Small intestine (tissue), 7 donors: ENCODE data around the gene TMCC2. TPM values are rescaled to one million over a fixed set of nuclear protein-coding genes. Genes with fewer than 3 reads are reported as not detected.
A peak's percentile ranks its signal among the peaks of the same experiment; 100 is the strongest.

ENCODE experiments used
- DNase-seq, 2 donors: peaks; one replicate each; pipeline versions ENCODE4 v3.0.0 to v3.0.0-alpha.2; 2013
- FAIRE-seq: peaks from 2 replicates; lab custom pipeline; 2012; peaks lifted over from hg19 to GRCh38; lab: Jason Lieb, UNC
- H3K27ac ChIP-seq, 3 donors: one replicate each; pipeline ENCODE4 v1.5.1; 2013; ENCODE audit warnings: low read length in 2 of 3, mild to moderate bottlenecking in 2 of 3, control low read depth in 1 of 3, inconsistent platforms in 1 of 3, low read depth in 1 of 3, moderate library complexity in 1 of 3
- H3K27me3 ChIP-seq, 3 donors: one replicate each; pipeline ENCODE4 v1.6.1; 2013; ENCODE audit warnings: low read length in 3 of 3, inconsistent platforms in 1 of 3; ENCODE audit not compliant: control insufficient read depth in 3 of 3, insufficient read depth in 3 of 3
- H3K36me3 ChIP-seq, 3 donors: one replicate each; pipeline ENCODE4 v1.6.1; 2013; ENCODE audit warnings: low read length in 3 of 3, inconsistent platforms in 1 of 3, low read depth in 1 of 3, mild to moderate bottlenecking in 1 of 3, moderate library complexity in 1 of 3; ENCODE audit not compliant: control insufficient read depth in 3 of 3, insufficient read depth in 2 of 3
- H3K4me1 ChIP-seq, 3 donors: one replicate each; pipeline ENCODE4 v1.6.1; 2013; ENCODE audit warnings: low read length in 2 of 3, inconsistent platforms in 1 of 3, low read depth in 1 of 3, mild to moderate bottlenecking in 1 of 3, moderate library complexity in 1 of 3; ENCODE audit not compliant: control insufficient read depth in 3 of 3, insufficient read depth in 2 of 3
- H3K4me3 ChIP-seq, 3 donors: one replicate each; pipeline ENCODE4 v1.5.1; 2013; ENCODE audit warnings: low read length in 3 of 3, control low read depth in 1 of 3, inconsistent platforms in 1 of 3, low read depth in 1 of 3, mild to moderate bottlenecking in 1 of 3, moderate library complexity in 1 of 3
- H3K9me3 ChIP-seq, 2 donors: one replicate each; pipeline ENCODE4 v1.6.1; 2013; ENCODE audit warnings: low read depth in 1 of 2, low read length in 1 of 2; ENCODE audit not compliant: control insufficient read depth in 2 of 2, insufficient read depth in 1 of 2
- WGBS, 3 donors: extraction: QIAGEN DNeasy Blood & Tissue Kit; methylation state at CpG; one replicate each; pipeline ENCODE4 v1.1.7; 2013; 5-methylcytosine and 5-hydroxymethylcytosine counted together
- polyA plus RNA-seq, 4 donors: library from polyadenylated mRNA; stranded (reverse) in 3 of 4; unstranded in 1 of 4; fragments of 200-250 nt in 3 of 4; fragments of 120-200 nt in 1 of 4; gene quantifications; one replicate each; pipeline versions ENCODE4 v1.2.1 to v1.2.3, GENCODE V29; 2013
- donor health status: healthy with polysubstance abuse.
- donor health status: control.
- donor health status: control.
- donor health status: Bipolar disorder and iron deficiency.
- donor health status: healthy.

The TMCC2 gene
- polyA plus RNA-seq, 4 donors: 0.54 to 1.7 (median 0.96) TPM

- peak overlapping the region in 2 of 3 donors; percentile 4 to 54 for H3K4me3 ChIP-seq
- 19 to 67% (median 39%) methylated on average over 6 of the region's 6 CpGs for WGBS, 3 donors
- H3K9me3 ChIP-seq: no peaks in the 10 kb centered on the region
- peak; percentile 35 to 69 for DNase-seq
- no peaks in the 10 kb centered on the region for H3K27me3 ChIP-seq
- H3K36me3 ChIP-seq: peaks cover 0 to 10% (median 0%) of the 10 kb centered on the region in 3 donors
- H3K4me1 ChIP-seq: peaks cover 8 to 68% (median 45%) of the 10 kb centered on the region in 3 donors
- H3K27ac ChIP-seq: peak overlapping the region; percentile 58 to 84 (median 81)
- no peak for FAIRE-seq
These were observed 90.7 kb downstream of the TMCC2 start for GRCh38 chr1:205318231-205318991.

DNA sequence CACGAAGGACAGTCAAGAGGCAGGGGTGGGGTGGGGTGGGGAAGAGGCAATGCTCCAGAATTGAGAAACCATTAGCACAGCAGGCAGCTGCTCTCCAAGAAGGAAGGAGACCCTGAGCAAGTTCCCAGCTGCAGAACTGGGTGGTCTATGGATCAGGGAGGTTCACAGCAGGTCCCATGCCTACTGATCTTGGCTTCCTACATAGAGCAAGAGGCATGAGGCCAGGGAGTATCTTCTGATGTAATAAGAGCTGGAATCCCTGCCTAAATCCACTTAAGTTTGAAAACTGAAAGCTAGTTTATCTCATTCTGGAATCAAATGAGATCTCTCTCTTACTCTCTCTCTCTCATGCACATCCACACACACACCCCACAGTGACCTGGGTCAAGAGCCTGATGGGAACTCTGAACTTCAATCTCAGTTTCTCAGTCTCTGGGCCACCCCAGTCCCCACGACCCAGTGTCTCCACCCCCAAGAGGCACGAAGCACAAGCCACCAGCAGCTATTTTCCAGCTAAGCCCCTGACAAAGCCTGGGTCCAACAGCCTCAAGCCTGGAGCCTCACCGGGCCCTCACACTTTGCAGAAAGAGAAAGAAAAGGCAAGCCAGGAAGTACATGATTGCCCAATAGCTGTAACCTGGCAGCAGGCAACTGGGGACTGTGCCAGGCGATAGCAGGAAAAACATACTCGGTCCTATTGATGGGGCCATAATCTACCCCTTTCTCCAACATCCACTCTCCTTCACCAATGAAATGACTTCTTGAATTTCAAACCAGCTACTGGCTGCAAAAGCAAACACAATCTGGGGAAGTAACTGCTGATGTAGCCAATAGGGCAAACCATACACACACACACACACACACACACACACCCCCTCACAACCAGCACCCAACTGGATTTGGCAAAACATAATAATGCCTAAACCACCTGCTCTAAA lies 91.6 kb downstream of the TMCC2 start:
- H3K4me1 ChIP-seq: peaks cover 3 to 62% (median 37%) of the 10 kb centered on the region in 3 donors
- no peaks in the 10 kb centered on the region for H3K9me3 ChIP-seq
- 10 to 15% (median 12%) methylated on average over 6 of the region's 6 CpGs for WGBS, 3 donors
- H3K36me3 ChIP-seq: peaks cover 0 to 8% (median 0%) of the 10 kb centered on the region in 3 donors
- peak; percentile 87 to 92 for DNase-seq
- no peak for FAIRE-seq
- no peaks in the 10 kb centered on the region for H3K27me3 ChIP-seq
- H3K27ac ChIP-seq: peak overlapping the region; percentile 63 to 84 (median 81)
- peak overlapping the region; percentile 14 to 54 (median 39) for H3K4me3 ChIP-seq

DNA sequence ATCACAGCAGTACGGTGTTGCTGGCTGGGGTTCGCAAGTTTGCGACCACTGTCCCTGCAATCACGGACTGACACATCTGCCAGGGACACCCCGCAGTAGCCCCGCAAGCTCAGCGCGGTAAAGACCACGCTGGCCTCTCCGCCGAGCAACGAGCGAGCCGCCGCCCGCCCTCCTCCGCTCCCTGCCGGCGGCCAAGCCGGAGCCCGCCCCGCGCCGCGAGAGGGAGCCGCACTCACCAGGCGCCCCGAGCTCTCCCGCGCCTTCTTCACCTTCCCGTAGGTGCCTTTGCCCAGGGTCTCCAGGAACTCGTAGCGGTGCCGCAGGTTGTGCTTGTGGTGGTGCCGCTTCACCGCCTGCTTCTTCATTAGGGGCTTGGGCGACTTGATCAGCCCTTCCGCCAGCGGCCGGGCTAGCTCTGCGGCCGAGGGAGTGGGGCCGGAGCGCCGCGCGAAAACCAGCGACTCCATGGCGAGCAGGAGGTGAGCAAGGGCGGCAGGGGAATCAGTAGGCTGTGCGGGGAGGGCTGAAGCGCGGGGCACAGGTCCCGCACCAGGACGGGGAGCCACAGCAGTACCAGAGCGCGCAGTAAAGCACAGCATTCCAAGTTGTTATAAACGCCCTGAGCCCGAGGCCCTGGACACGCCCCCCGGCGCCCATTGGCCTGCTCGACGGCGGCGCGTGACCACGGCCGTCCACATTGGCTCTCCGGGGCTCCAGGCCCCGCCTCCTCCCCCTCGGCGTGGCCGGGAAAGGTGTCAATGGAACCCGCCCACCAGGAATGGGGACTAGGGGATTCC lies 93.6 kb downstream of the TMCC2 start, which contains the start of gene NUAK2:
Gene NUAK2, minus strand, starts transcription at position 584 of the 797 bp plus-strand sequence. Its CDS starts 117 bp downstream, at position 467.
- 0 to 1% (median 1%) methylated on average over 73 to 75 of the region's 75 CpGs for WGBS, 3 donors
- FAIRE-seq (no peak), DNase-seq (peak; percentile 95 to 96)
- peaks cover 0 to 8% (median 0%) of the 10 kb centered on the region in 3 donors for H3K36me3 ChIP-seq
- H3K4me1 ChIP-seq: peaks cover 0 to 53% (median 28%) of the 10 kb centered on the region in 3 donors
- H3K4me3 ChIP-seq: peak within 1 kb of the TSS; percentile 85 to 95 (median 88)
- H3K9me3 ChIP-seq: no peaks in the 10 kb centered on the region
- H3K27ac ChIP-seq: peak within 1 kb of the TSS; percentile 84 to 91 (median 86)
- no peaks in the 10 kb centered on the region for H3K27me3 ChIP-seq

GRCh38 chr1:205321959-205322283 lies 94.2 kb downstream of the TMCC2 start:
- Histone ChIP-seq H3K4me1 (peaks cover 0 to 47% (median 23%) of the 10 kb centered on the region in 3 donors), H3K27me3 (no peaks in the 10 kb centered on the region), H3K4me3 (peak overlapping the region in 2 of 3 donors; percentile 85 to 95), H3K9me3 (no peaks in the 10 kb centered on the region), H3K27ac (peak overlapping the region in 1 of 3 donors; percentile 39), H3K36me3 (peaks cover 0 to 8% (median 0%) of the 10 kb centered on the region in 3 donors)
- FAIRE-seq (no peak), DNase-seq (no peak)
- 35 to 51% (median 44%) methylated on average over 5 of the region's 5 CpGs for WGBS, 3 donors

Other genes with a start within 250 kb of the TMCC2 start
- 1 to 10 TPM in 1 of 4 donors, under 1 TPM in 2, not detected in 1; under 0.01 to 1.7 (median 0.35) TPM for gene CNTN2, start 184.7 kb upstream of the TMCC2 start, polyA plus RNA-seq
- gene TMEM81, start 143.5 kb upstream of the TMCC2 start, polyA plus RNA-seq: 1 to 10 TPM; 1.4 to 2.8 (median 1.9) TPM
- 10 to 100 TPM in 1 of 4 donors, 1 to 10 TPM in 3; 5.9 to 14.4 (median 7.1) TPM for gene RBBP5, start 106.0 kb upstream of the TMCC2 start, polyA plus RNA-seq
- 1 to 10 TPM; 1.1 to 4.8 (median 2.3) TPM for gene DSTYK, start 16.2 kb upstream of the TMCC2 start, polyA plus RNA-seq
- gene NUAK2, start 93.8 kb downstream of the TMCC2 start, polyA plus RNA-seq: 10 to 100 TPM in 2 of 4 donors, 1 to 10 TPM in 2; 8.5 to 16.2 (median 10.2) TPM
- 1 to 10 TPM in 3 of 4 donors, under 1 TPM in 1; 0.22 to 1.7 (median 1.1) TPM for gene KLHDC8A, start 129.0 kb downstream of the TMCC2 start, polyA plus RNA-seq
- 1 to 10 TPM in 2 of 4 donors, under 1 TPM in 2; 0.34 to 3.8 (median 0.79) TPM for gene LEMD1, start 194.1 kb downstream of the TMCC2 start, polyA plus RNA-seq
- under 1 TPM in 3 of 4 donors, not detected in 1; 0.22 to 0.43 (median 0.30) TPM for gene BLACAT1, start 228.1 kb downstream of the TMCC2 start, polyA plus RNA-seq